Suppressor macrophage (primary cell): ENCODE results near the gene RPRML.
"Not testable (repeated sequence)": the region's sequence is repeated elsewhere in the genome, so short reads cannot be mapped to it uniquely, and the experiment has no call there.

ENCODE experiments used
- DNase-seq, 4 experiments: peaks; one replicate each; pipeline ENCODE4 v3.0.0-alpha.2; 2020 to 2022
- total RNA-seq, 17 experiments: gene quantifications; one replicate each; lab custom pipeline; 2026; ENCODE audit warnings: mixed read lengths in 6 of 17, inconsistent platforms in 3 of 17; lab: John Stamatoyannopoulos, UW

The RPRML gene
- 0 to 0.33 (median 0) reads per million in 17 experiments for total RNA-seq

GRCh38 chr17:46979147-46979863, at the start of gene RPRML:
Gene RPRML, minus strand, starts transcription at chr17:46979253. Its CDS starts 246 bp downstream, at chr17:46979007.
- DNase-seq, result peak in 3 of 4 experiments; percentile 13 to 43 (median 23)

GRCh38 chr17:47016966-47017365, 37.9 kb upstream of the RPRML start:
- not testable (repeated sequence) for DNase-seq

- DNase-seq, result no peak
These were observed 34.3 kb upstream of the RPRML start for GRCh38 chr17:47013341-47013740.

DNA sequence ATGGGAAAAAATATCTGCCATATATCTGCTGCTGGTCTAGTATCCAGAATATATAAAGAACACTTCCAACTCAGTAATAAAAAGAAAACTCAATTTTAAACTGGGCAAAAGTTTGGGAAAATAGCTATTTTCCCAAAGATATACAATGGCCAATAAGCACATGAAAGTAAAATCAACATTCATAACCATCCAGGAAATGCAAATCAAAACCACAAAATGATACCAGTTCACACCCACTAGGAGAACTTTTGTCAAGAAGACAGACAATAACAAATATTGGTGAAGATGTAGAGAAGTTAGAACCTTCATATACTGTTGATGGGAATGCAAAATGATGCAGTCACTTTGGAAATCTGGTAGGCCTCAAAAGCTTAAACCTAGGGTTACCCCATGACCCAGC, 33.4 kb upstream of the RPRML start:
- DNase-seq, result no peak

DNA sequence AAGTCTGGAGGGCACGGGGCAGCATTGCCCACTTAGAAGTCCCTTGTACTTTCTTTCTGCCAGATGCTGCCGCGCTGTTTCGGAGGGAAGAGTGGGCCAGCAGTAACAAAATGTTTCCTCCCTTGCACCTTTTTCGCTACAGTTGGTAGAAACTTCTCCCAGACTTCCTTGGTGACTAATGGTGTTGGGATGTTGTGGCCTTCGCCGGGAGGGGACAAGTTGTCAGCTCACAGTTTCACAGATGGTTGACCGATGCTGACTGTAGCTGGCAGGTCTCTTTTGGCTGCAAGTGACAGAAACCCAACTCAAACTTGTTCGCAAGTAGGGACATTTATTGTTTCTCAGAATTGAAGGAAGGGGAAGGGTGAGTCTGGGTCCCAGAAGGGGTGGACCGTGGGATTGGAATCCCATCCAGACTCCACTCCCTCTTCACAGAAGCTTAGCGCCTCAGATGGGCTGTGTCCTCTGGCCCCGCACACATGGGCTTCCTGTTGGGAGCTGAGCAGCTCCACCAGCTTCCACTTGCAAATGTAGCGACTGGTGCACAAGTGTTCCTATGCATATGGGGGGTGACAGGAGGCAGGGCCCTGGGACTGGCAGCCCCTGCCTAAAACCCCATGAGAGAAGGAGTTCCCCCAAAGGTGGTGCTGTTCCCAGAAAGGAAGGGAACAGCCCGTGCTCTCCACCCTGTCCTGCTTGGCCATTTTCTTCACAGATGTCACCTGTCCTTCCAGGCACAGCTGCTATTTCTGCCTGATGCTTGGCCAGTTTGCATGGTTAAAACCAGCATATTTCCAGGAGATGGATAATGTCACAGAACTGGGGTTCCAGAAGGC, 30.9 kb upstream of the RPRML start:
- DNase-seq, result no peak

- no peak for DNase-seq
These were observed 25.9 kb upstream of the RPRML start for GRCh38 chr17:47004906-47005305.

DNA sequence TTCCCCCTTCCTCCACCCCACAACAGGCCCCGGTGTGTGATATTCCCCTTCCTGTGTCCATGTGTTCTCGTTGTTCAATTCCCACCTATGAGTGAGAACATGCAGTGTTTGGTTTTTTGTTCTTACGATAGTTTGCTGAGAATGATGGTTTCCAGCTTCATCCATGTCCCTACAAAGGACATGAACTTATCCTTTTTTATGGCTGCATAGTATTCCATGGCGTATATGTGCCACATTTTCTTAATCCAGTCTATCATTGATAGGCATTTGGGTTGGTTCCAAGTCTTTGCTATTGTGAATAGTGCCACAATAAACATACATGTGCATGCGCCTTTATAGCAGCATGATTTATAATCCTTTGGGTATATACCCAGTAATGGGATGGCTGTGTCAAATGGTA, 24.8 kb upstream of the RPRML start:
- not testable (repeated sequence) for DNase-seq

GRCh38 chr17:46995841-46996571, 17.0 kb upstream of the RPRML start:
- no peak for DNase-seq

DNA sequence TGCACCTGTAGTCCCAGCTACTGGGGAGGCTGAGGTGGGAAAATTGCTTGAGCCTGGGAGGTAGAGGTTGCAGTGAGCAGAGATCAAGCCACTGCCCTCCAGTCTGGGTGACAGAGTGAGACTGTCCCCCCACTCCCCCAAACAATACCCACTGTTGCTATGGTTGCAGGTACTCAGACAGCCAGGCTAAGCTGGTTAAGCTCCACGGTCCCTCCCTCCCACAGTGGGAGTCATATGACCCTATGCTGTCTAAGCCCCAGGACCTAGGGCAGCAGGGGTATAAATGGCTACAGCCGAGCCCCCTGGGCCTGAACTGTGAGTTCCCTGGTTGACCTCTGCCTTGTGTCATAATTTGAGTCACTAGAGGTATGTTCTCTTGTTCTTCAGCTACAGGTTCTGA, 15.9 kb upstream of the RPRML start:
- no peak for DNase-seq

- DNase-seq, result no peak
These were observed 12.6 kb upstream of the RPRML start for GRCh38 chr17:46991617-46992016.

- no peak for DNase-seq
These were observed 10.8 kb upstream of the RPRML start for GRCh38 chr17:46989637-46990431.

DNA sequence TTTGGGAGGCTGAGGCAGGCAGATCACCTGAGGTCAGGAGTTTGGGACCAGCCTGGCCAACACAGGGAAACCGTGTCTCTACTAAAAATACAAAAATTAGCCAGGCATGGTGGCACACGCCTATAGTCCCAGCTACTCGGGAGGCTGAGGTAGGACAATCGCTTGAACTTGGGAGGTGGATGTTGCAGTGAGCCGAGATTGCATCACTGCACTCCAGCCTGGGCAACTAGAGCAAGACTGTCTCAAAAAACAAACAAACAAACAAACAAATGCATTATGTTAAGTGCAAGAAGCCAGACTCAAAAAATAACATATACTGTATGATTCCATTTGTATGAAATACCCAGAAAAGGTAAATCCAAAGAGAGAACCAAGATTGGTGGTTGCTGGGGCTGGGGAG, 8.9 kb upstream of the RPRML start:
- DNase-seq, result not testable (repeated sequence)

- DNase-seq, result no peak
These were observed 7.3 kb upstream of the RPRML start for GRCh38 chr17:46986366-46986765.

- DNase-seq, result no peak
These were observed 5.8 kb upstream of the RPRML start for GRCh38 chr17:46984892-46985291.

GRCh38 chr17:46984341-46984740, 5.3 kb upstream of the RPRML start:
- DNase-seq, result no peak

- DNase-seq, result no peak
These were observed 4.7 kb upstream of the RPRML start for GRCh38 chr17:46983782-46984181.

- DNase-seq, result no peak
These were observed 3.5 kb upstream of the RPRML start for GRCh38 chr17:46982577-46982976.

- peak in 2 of 4 experiments; percentile 8 to 13 for DNase-seq
These were observed 435 bp downstream of the RPRML start for GRCh38 chr17:46978489-46979146.

GRCh38 chr17:46977750-46978488, 1.1 kb downstream of the RPRML start:
- DNase-seq, result no peak

DNA sequence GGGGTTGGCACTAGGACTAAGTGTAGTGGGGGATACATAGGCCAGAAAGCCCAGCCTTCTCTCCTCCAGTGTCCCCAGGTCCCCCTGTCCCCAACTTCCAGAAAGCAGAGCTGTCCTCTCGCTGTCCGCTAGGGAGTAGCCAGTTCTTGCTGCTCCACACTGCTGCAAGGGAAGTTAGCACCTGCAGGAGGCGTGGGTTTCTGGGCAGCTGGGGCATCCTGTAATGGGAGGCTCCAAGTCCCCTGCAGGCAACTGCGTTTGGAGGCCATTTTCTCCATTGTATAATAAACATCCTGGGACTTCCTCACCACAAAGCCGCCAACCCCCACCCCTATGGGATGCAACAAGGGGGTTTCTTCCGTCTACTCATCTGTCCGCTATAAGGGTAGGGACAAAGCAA, 1.7 kb downstream of the RPRML start:
- DNase-seq, result no peak
